Measurements from ENCODE around the gene AKT3. TPM values are rescaled to one million over a fixed set of nuclear protein-coding genes. Genes with fewer than 3 reads are reported as not detected.

The AKT3 gene
- 33.9 TPM for polyA plus RNA-seq (2013, experiment 1 of 2)
- 33.7 TPM for polyA plus RNA-seq (2013, experiment 2 of 2)

- no peak within 1 kb of the TSS for H3K4ac ChIP-seq (ENCODE audit: low read length)
- DNase-seq (ENCODE audit: low spot score), result peak; percentile 68
- peak within 1 kb of the TSS; percentile 3 for H4K8ac ChIP-seq (ENCODE audit: low read depth, low read length)
- peak within 1 kb of the TSS; percentile 72 for H2BK120ac ChIP-seq (ENCODE audit: low read depth, low read length)
- H3K4me1 ChIP-seq (ENCODE audit: control insufficient read depth in 2 of 2, insufficient read depth in 1 of 2, low read depth in 1 of 2, low read length in 2 of 2), result peaks cover 0 to 16% of the 10 kb centered on the region in 2 donors
- no peak within 1 kb of the TSS for H2BK12ac ChIP-seq (ENCODE audit: low read length)
- no peaks in the 10 kb centered on the region for H3K79me1 ChIP-seq (ENCODE audit: low read depth, low read length)
- H3K18ac ChIP-seq (ENCODE audit: low read length), result peak within 1 kb of the TSS; percentile 97
- peak within 1 kb of the TSS; percentile 90 for H2AFZ ChIP-seq (ENCODE audit: low read length)
- H3K4me3 ChIP-seq (ENCODE audit: low read length in 2 of 2), result peak within 1 kb of the TSS; percentile 64 to 98
- no peak within 1 kb of the TSS for H4K91ac ChIP-seq (ENCODE audit: low read depth, low read length, poor library complexity)
- peak within 1 kb of the TSS; percentile 84 for H2AK5ac ChIP-seq (ENCODE audit: low read depth, low read length)
- peak within 1 kb of the TSS; percentile 94 for H3K27ac ChIP-seq (replicated peaks; ENCODE audit: low read length)
- peak within 1 kb of the TSS; percentile 93 for H3K9ac ChIP-seq (ENCODE audit: low read depth, low read length, poor library complexity)
- H2BK5ac ChIP-seq (ENCODE audit: low read length), result peak within 1 kb of the TSS; percentile 99
- H3K36me3 ChIP-seq (replicated peaks in 1 of 2; ENCODE audit: control insufficient read depth in 2 of 2, insufficient read depth in 2 of 2, low read length in 2 of 2), result no peaks in the 10 kb centered on the region
- peak within 1 kb of the TSS; percentile 75 for H3K14ac ChIP-seq (ENCODE audit: low read length)
- H2BK15ac ChIP-seq (ENCODE audit: low read length), result peak within 1 kb of the TSS; percentile 85
- H3K27me3 ChIP-seq (ENCODE audit: control insufficient read depth in 3 of 3, insufficient read depth in 3 of 3, low read depth in 1 of 3, low read length in 3 of 3), result no peaks in the 10 kb centered on the region
- WGBS, 2 donors (ENCODE audit: extremely low coverage in 2 of 2, insufficient read length in 2 of 2, insufficient replicate concordance in 1 of 2), result no CpG with 5 or more reads among the region's 32 CpGs
- peak within 1 kb of the TSS; percentile 81 for H3K4me2 ChIP-seq (ENCODE audit: insufficient read depth, low read length, poor library complexity, severe bottlenecking)
- peak within 1 kb of the TSS; percentile 80 for H3K23ac ChIP-seq (ENCODE audit: low read depth, low read length, poor library complexity)
- peaks cover 0 to 9% of the 10 kb centered on the region in 2 donors for H3K9me3 ChIP-seq (replicated peaks in 1 of 2; ENCODE audit: control insufficient read depth in 2 of 2, insufficient read depth in 1 of 2, low read depth in 1 of 2, low read length in 2 of 2)
Measured at GRCh38 chr1:243850202-243850451, at the start of gene AKT3. Gene AKT3 (minus strand): TSS chr1:243850243. CDS start chr1:243843170, 7,073 bp downstream.

- Histone ChIP-seq H2AK5ac (ENCODE audit: low read depth, low read length) (no peak overlapping the region), H2BK12ac (ENCODE audit: low read length) (no peak overlapping the region), H3K23ac (ENCODE audit: low read depth, low read length, poor library complexity) (no peak overlapping the region), H3K9me3 (replicated peaks in 1 of 2; ENCODE audit: control insufficient read depth in 2 of 2, insufficient read depth in 1 of 2, low read depth in 1 of 2, low read length in 2 of 2) (no peaks in the 10 kb centered on the region), H4K91ac (ENCODE audit: low read depth, low read length, poor library complexity) (no peak overlapping the region), H3K18ac (ENCODE audit: low read length) (no peak overlapping the region), H2BK5ac (ENCODE audit: low read length) (no peak overlapping the region), H2BK15ac (ENCODE audit: low read length) (no peak overlapping the region), H3K27ac (replicated peaks; ENCODE audit: low read length) (no peak overlapping the region), H3K14ac (ENCODE audit: low read length) (no peak overlapping the region), H2BK120ac (ENCODE audit: low read depth, low read length) (no peak overlapping the region), H3K4me3 (ENCODE audit: low read length in 2 of 2) (no peak overlapping the region), H3K9ac (ENCODE audit: low read depth, low read length, poor library complexity) (no peak overlapping the region), H3K4me2 (ENCODE audit: insufficient read depth, low read length, poor library complexity, severe bottlenecking) (no peak overlapping the region), H4K8ac (ENCODE audit: low read depth, low read length) (no peak overlapping the region), H3K4ac (ENCODE audit: low read length) (no peak overlapping the region), H3K36me3 (replicated peaks in 1 of 2; ENCODE audit: control insufficient read depth in 2 of 2, insufficient read depth in 2 of 2, low read length in 2 of 2) (no peaks in the 10 kb centered on the region), H2AFZ (ENCODE audit: low read length) (no peak overlapping the region), H3K79me1 (ENCODE audit: low read depth, low read length) (no peaks in the 10 kb centered on the region), H3K4me1 (ENCODE audit: control insufficient read depth in 2 of 2, insufficient read depth in 1 of 2, low read depth in 1 of 2, low read length in 2 of 2) (peaks cover 4% of the 10 kb centered on the region in 2 donors), H3K27me3 (ENCODE audit: control insufficient read depth in 3 of 3, insufficient read depth in 3 of 3, low read depth in 1 of 3, low read length in 3 of 3) (no peaks in the 10 kb centered on the region)
- no CpG with 5 or more reads among the region's 2 CpGs for WGBS, 2 donors (ENCODE audit: extremely low coverage in 2 of 2, insufficient read length in 2 of 2, insufficient replicate concordance in 1 of 2)
- no peak for DNase-seq (ENCODE audit: low spot score)
Measured at GRCh38 chr1:243898278-243898677, 48.2 kb upstream of the AKT3 start.

DNA sequence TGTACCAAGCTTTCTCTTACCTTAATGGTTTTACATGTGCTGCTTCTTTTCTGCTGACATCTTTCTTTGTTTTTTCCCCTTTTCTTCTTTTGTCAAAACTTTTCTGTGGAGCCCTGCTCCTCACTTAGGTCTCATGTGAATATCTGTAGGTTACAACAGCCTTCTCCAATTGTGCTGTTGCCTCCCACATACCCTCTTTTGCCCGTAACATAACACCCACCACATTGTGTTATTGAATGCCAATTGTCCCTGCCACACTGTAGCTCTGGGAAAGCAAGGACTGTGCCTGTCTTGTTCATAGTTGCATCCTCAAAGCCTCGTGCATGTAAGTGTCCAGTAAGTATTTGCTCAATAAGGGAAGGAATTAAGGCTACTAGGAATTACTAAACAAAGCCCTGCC is 46.3 kb upstream of the AKT3 start:
- WGBS, 2 donors (ENCODE audit: extremely low coverage in 2 of 2, insufficient read length in 2 of 2, insufficient replicate concordance in 1 of 2), result no CpG with 5 or more reads among the region's 2 CpGs
- DNase-seq (ENCODE audit: low spot score), result no peak

DNA sequence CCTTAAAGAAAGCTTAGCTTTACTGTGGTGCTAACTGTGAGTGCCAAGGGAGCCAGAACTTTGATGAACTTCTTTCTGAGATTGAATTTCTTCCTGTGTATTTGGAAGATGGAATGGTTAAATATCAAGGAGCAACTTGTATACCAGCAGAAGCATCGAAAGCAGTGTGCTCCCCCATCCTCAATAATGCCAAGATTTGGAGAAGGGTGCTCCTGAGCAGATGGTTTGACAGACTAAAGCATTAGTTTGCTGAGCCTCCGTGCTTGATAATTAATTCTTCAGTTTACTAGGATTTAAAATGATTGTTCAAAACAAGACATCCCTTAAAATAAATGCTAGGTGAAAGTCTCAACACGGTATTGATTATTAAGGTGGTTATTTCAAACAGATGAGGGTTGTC is 42.4 kb upstream of the AKT3 start:
- WGBS, 2 donors (ENCODE audit: extremely low coverage in 2 of 2, insufficient read length in 2 of 2, insufficient replicate concordance in 1 of 2), result no CpG with 5 or more reads among the region's 3 CpGs
- no peak overlapping the region for H2BK12ac ChIP-seq (ENCODE audit: low read length)

More for the DNA sequence above, 46.3 kb upstream of the AKT3 start:
- Histone ChIP-seq H4K91ac (ENCODE audit: low read depth, low read length, poor library complexity) (no peak overlapping the region), H2BK12ac (ENCODE audit: low read length) (no peak overlapping the region), H2BK5ac (ENCODE audit: low read length) (no peak overlapping the region), H3K27me3 (ENCODE audit: control insufficient read depth in 3 of 3, insufficient read depth in 3 of 3, low read depth in 1 of 3, low read length in 3 of 3) (no peaks in the 10 kb centered on the region), H3K23ac (ENCODE audit: low read depth, low read length, poor library complexity) (no peak overlapping the region), H3K9ac (ENCODE audit: low read depth, low read length, poor library complexity) (no peak overlapping the region), H3K36me3 (replicated peaks in 1 of 2; ENCODE audit: control insufficient read depth in 2 of 2, insufficient read depth in 2 of 2, low read length in 2 of 2) (no peaks in the 10 kb centered on the region), H3K18ac (ENCODE audit: low read length) (no peak overlapping the region), H3K4me2 (ENCODE audit: insufficient read depth, low read length, poor library complexity, severe bottlenecking) (no peak overlapping the region), H2BK120ac (ENCODE audit: low read depth, low read length) (no peak overlapping the region), H2AK5ac (ENCODE audit: low read depth, low read length) (no peak overlapping the region), H3K4me1 (ENCODE audit: control insufficient read depth in 2 of 2, insufficient read depth in 1 of 2, low read depth in 1 of 2, low read length in 2 of 2) (peaks cover 0 to 3% of the 10 kb centered on the region in 2 donors), H3K4me3 (ENCODE audit: low read length in 2 of 2) (no peak overlapping the region), H3K4ac (ENCODE audit: low read length) (no peak overlapping the region), H4K8ac (ENCODE audit: low read depth, low read length) (no peak overlapping the region), H3K27ac (replicated peaks; ENCODE audit: low read length) (no peak overlapping the region), H3K14ac (ENCODE audit: low read length) (no peak overlapping the region), H3K79me1 (ENCODE audit: low read depth, low read length) (no peaks in the 10 kb centered on the region), H3K9me3 (replicated peaks in 1 of 2; ENCODE audit: control insufficient read depth in 2 of 2, insufficient read depth in 1 of 2, low read depth in 1 of 2, low read length in 2 of 2) (no peaks in the 10 kb centered on the region), H2AFZ (ENCODE audit: low read length) (no peak overlapping the region), H2BK15ac (ENCODE audit: low read length) (no peak overlapping the region)

More for the DNA sequence above, 42.4 kb upstream of the AKT3 start:
- Histone ChIP-seq H3K18ac (ENCODE audit: low read length) (no peak overlapping the region), H3K27ac (replicated peaks; ENCODE audit: low read length) (no peak overlapping the region), H4K8ac (ENCODE audit: low read depth, low read length) (no peak overlapping the region), H3K4me2 (ENCODE audit: insufficient read depth, low read length, poor library complexity, severe bottlenecking) (no peak overlapping the region), H4K91ac (ENCODE audit: low read depth, low read length, poor library complexity) (no peak overlapping the region), H2BK15ac (ENCODE audit: low read length) (no peak overlapping the region), H3K4ac (ENCODE audit: low read length) (no peak overlapping the region), H3K27me3 (ENCODE audit: control insufficient read depth in 3 of 3, insufficient read depth in 3 of 3, low read depth in 1 of 3, low read length in 3 of 3) (no peaks in the 10 kb centered on the region), H2BK120ac (ENCODE audit: low read depth, low read length) (no peak overlapping the region), H3K14ac (ENCODE audit: low read length) (no peak overlapping the region), H3K79me1 (ENCODE audit: low read depth, low read length) (no peaks in the 10 kb centered on the region), H3K9ac (ENCODE audit: low read depth, low read length, poor library complexity) (no peak overlapping the region), H3K23ac (ENCODE audit: low read depth, low read length, poor library complexity) (no peak overlapping the region), H2AFZ (ENCODE audit: low read length) (no peak overlapping the region), H2BK5ac (ENCODE audit: low read length) (no peak overlapping the region), H3K4me1 (ENCODE audit: control insufficient read depth in 2 of 2, insufficient read depth in 1 of 2, low read depth in 1 of 2, low read length in 2 of 2) (peaks cover 0 to 3% of the 10 kb centered on the region in 2 donors), H2AK5ac (ENCODE audit: low read depth, low read length) (no peak overlapping the region), H3K4me3 (ENCODE audit: low read length in 2 of 2) (no peak overlapping the region), H3K36me3 (replicated peaks in 1 of 2; ENCODE audit: control insufficient read depth in 2 of 2, insufficient read depth in 2 of 2, low read length in 2 of 2) (no peaks in the 10 kb centered on the region), H3K9me3 (replicated peaks in 1 of 2; ENCODE audit: control insufficient read depth in 2 of 2, insufficient read depth in 1 of 2, low read depth in 1 of 2, low read length in 2 of 2) (no peaks in the 10 kb centered on the region)
- DNase-seq (ENCODE audit: low spot score), result no peak

Data from neuronal stem cell (in vitro differentiated cells).